Measurements from ENCODE around the gene LAMTOR3.
"Not testable (repeated sequence)": the region's sequence is repeated elsewhere in the genome, so short reads cannot be mapped to it uniquely, and the experiment has no call there.

The LAMTOR3 gene

DNA sequence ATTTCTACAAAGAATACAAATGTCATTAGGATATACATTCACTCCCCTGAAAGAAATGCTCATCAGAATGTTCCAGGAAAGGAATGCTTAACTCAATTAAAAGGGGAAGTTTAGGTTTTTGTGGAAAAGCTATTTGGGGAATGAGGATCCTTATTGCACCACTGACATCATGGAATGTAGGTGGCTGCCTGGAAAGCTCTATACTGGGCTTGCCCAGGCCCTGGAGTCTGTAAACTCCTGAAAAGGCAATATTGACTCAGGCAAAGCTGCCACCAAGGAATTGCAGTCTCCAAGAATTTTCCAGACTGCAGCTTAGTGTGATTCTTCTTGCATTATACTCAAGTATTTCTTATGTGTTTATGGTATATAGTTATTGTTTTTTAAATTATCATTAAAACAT is 61.9 kb downstream of the LAMTOR3 start:
- DNase-seq (ENCODE audit: low spot score), result no peak

DNA sequence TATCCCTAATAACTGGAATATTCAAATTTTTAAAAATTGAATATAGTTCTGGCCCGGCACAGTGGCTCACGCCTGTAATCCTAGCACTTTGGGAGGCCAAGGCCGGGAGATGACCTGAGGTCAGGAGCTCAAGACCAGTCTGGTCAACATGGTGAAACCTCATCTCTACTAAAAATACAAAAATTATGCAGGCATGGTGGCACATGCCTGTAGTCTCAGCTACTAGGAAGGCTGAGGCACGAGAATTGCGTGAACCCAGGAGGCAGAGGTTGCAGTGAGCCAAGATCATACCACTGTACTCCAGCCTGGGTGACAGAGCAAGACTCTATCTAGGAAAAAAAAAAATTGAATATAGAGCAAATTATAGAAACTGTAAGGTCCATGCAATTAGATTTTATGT is 64.2 kb downstream of the LAMTOR3 start:
- DNase-seq (ENCODE audit: low spot score), result not testable (repeated sequence)

DNA sequence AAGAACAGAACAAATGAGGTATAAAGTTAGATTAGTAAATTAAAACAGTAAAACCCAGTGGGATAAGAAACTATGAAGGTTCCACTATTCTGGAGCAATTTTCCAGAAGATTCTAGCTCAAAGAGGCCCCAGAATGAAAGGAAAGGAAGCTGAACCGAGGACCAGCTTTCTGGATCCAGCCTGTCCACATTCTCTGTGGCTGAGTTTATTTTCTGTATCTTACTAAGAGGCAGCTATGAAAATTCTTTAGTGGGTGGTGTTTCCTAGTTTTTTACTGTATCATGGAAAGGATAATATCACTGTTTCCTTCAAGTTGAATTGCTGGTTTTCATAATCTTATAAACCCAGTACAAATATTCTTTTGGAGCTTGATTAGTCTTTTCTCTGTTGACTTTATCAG is 65.8 kb downstream of the LAMTOR3 start:
- no peak for DNase-seq (ENCODE audit: low spot score)
